SU-DHL-6 (cell line): ENCODE measurements around the gene HARS1.
A peak's percentile ranks its signal among the peaks of the same experiment; 100 is the strongest.

ENCODE experiments used
- H2AFZ ChIP-seq: fragments of 200-600 bp; sonication (generic); 2 replicates; pipeline ENCODE4 v1.6.1; 2014; ENCODE audit warnings: low read depth, mild to moderate bottlenecking, moderate library complexity, mixed read lengths, antibody characterized with exemption, low read length; ENCODE audit not compliant: severe bottlenecking
- H3F3A ChIP-seq: fragments of 200-600 bp; shearing (Covaris generic); 2 replicates; pipeline ENCODE4 v1.6.0; 2016; ENCODE audit warnings: antibody characterized with exemption, mild to moderate bottlenecking; ENCODE audit not compliant: insufficient read depth
- H3K27ac ChIP-seq: fragments of 200-600 bp; sonication (generic); 2 replicates; pipeline ENCODE4 v1.5.1; 2016; ENCODE audit warnings: low read depth, mild to moderate bottlenecking, low read length, moderate library complexity, mixed read lengths
- H3K27me3 ChIP-seq: fragments of 200-600 bp; sonication (generic), shearing (Covaris generic); 2 replicates; pipeline ENCODE4 v1.6.0; 2014; ENCODE audit warnings: mild to moderate bottlenecking, low read length
- H3K36me3 ChIP-seq: fragments of 200-600 bp; sonication (generic); 2 replicates; pipeline ENCODE4 v1.6.1; 2014; ENCODE audit warnings: mild to moderate bottlenecking, low read length, mixed read lengths
- H3K4me2 ChIP-seq: fragments of 300-600, 200-600 bp; shearing (Covaris generic), sonication (generic); 2 replicates; pipeline ENCODE4 v1.6.0; 2014; ENCODE audit warnings: low read length, low read depth, mild to moderate bottlenecking; ENCODE audit not compliant: poor library complexity, severe bottlenecking
- H3K4me3 ChIP-seq: fragments of 200-600 bp; sonication (generic); 2 replicates; pipeline ENCODE4 v1.5.1; 2014; ENCODE audit warnings: antibody characterized with exemption, low read length, mild to moderate bottlenecking, mixed read lengths; ENCODE audit not compliant: insufficient read depth, poor library complexity, severe bottlenecking
- H3K79me2 ChIP-seq: fragments of 200-600 bp; sonication (generic); 2 replicates; pipeline ENCODE4 v1.6.1; 2014; ENCODE audit warnings: mild to moderate bottlenecking, low read length, moderate library complexity; ENCODE audit not compliant: insufficient read depth
- H3K9ac ChIP-seq: fragments of 200-600 bp; sonication (generic); 2 replicates; pipeline ENCODE4 v1.7.0; 2014; ENCODE audit warnings: mild to moderate bottlenecking, low read length
- H3K9me2 ChIP-seq: fragments of 200-600 bp; sonication (generic); replicated peaks from 2 replicates; pipeline ENCODE4 v1.6.1; 2014; ENCODE audit warnings: low read length; ENCODE audit not compliant: insufficient read depth
- H3K9me3 ChIP-seq: fragments of 200-600 bp; sonication (generic); 2 replicates; pipeline ENCODE4 v1.6.1; 2014; ENCODE audit warnings: low read length, mixed read lengths; ENCODE audit not compliant: insufficient read depth
- H4K20me1 ChIP-seq: fragments of 200-600 bp; sonication (generic); 2 replicates; pipeline ENCODE4 v1.6.1; 2014; ENCODE audit warnings: low read depth, mild to moderate bottlenecking, antibody characterized with exemption, low read length, moderate library complexity, mixed read lengths
- EZH2phosphoT487 ChIP-seq: fragments of 200-600 bp; sonication (generic), shearing (Covaris generic); conservative IDR thresholded peaks from 2 replicates; pipeline ENCODE4 v1.6.1; 2018; ENCODE audit warnings: mild to moderate bottlenecking, antibody characterized with exemption, low read length, moderate library complexity, mixed read lengths
- TF ChIP-seq, protein P1 (sequence below): fragments of 200-600 bp; sonication (generic); IDR thresholded peaks from one replicate; pipeline ENCODE4 v1.5.1; 2017; ENCODE audit warnings: antibody characterized with exemption, mild to moderate bottlenecking, low read length, moderate library complexity; ENCODE audit not compliant: insufficient read depth, poor library complexity, severe bottlenecking

HARS1 gene

DNA sequence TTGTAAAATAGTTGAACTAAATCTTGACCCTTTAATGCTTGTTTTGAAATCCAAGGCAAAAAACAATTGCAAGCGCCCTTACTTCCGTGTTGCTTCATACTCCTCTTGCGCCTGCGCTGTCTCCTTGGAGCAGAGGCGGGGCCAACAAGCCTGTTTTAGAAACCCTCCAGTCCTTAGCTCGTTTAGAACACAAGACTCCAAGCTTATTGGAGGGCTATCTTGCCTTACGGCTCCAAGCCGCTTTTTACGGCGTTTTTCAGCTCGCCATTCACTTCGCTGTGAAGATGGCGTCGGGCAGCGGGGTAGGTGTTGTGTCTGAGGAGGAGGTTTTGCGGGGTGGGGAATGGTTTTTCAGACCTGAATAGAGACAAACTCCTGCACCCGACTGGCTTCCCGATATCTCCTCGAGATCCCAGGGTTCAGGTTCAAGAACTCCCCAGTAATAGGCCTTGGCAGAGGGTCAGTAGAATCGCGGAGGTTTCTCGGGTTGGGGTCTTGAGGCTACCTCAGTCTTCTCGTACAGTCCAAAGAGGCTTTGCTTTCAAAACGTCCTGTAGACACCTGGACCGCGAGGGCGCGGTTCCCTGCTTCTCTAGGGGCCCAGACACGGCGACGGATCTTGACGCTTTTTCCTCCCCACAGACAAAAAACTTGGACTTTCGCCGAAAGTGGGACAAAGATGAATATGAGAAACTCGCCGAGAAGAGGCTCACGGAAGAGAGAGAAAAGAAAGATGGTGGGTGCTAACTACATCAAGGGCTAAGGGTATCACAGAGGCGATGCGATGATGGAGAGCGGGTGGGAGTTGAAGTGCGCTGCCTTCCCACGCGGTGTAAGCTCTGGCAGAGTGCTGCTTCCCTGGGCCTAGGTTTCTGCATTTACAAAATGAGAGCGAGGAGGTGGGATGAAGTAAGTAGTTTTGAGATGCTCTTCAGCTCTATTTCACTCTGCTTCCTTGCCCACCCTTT, 9.3 kb upstream of the HARS1 start, which contains the start of gene ZMAT2:
Gene ZMAT2 (plus strand): TSS at position 271 of the 968 bp plus-strand sequence. CDS start 14 bp downstream, at position 285.
- no peaks in the 10 kb centered on the region for H3K9me3 ChIP-seq
- H3K79me2 ChIP-seq, result peaks cover 17% of the 10 kb centered on the region
- TF ChIP-seq, protein P1, sequence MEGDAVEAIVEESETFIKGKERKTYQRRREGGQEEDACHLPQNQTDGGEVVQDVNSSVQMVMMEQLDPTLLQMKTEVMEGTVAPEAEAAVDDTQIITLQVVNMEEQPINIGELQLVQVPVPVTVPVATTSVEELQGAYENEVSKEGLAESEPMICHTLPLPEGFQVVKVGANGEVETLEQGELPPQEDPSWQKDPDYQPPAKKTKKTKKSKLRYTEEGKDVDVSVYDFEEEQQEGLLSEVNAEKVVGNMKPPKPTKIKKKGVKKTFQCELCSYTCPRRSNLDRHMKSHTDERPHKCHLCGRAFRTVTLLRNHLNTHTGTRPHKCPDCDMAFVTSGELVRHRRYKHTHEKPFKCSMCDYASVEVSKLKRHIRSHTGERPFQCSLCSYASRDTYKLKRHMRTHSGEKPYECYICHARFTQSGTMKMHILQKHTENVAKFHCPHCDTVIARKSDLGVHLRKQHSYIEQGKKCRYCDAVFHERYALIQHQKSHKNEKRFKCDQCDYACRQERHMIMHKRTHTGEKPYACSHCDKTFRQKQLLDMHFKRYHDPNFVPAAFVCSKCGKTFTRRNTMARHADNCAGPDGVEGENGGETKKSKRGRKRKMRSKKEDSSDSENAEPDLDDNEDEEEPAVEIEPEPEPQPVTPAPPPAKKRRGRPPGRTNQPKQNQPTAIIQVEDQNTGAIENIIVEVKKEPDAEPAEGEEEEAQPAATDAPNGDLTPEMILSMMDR, result no peak
- TF ChIP-seq EZH2phosphoT487, result no peak
- peaks cover 32% of the 10 kb centered on the region; the same call in 1 of the 2 replicates for H3K36me3 ChIP-seq
- H4K20me1 ChIP-seq, result no peaks in the 10 kb centered on the region
- H2AFZ ChIP-seq, result peak within 1 kb of the TSS; percentile 70
- H3K4me3 ChIP-seq, result peak within 1 kb of the TSS; percentile 96
- no peaks in the 10 kb centered on the region for H3K27me3 ChIP-seq
- H3K4me2 ChIP-seq, result peak within 1 kb of the TSS; percentile 72
- H3K9ac ChIP-seq, result peak within 1 kb of the TSS; percentile 84
- H3F3A ChIP-seq, result peaks cover 4% of the 10 kb centered on the region; the same call in 1 of the 2 replicates
- H3K27ac ChIP-seq, result 0 out of 2 replicates have a peak within 1 kb of the TSS, but pooled peaks have one; percentile 25
- no peaks in the 10 kb centered on the region for H3K9me2 ChIP-seq

DNA sequence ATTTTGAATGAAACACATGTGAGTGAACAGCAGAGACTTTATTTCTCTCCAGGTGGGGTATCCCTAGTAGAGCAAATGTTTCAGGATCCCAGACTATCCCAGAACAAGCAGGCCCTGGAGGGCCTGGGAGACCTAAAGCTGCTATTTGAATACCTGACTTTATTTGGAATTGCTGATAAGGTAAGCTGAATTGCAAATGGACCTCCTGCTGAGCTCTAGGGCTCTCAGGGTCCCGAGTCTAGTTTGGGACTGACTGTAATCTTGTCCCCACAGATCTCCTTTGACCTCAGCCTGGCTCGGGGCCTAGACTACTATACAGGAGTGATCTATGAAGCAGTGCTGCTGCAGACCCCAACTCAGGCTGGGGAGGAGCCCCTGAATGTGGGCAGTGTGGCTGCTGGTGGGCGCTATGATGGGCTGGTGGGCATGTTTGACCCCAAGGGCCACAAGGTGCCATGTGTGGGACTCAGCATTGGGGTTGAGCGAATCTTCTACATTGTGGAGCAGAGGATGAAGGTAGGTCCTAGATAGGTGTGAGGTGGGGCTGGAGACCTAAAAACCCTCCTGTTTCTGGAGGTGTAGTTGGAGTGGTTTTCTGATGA, 5.8 kb upstream of the HARS1 start:
- Histone ChIP-seq H3K9me3 (no peaks in the 10 kb centered on the region), H3K79me2 (peaks cover 36% of the 10 kb centered on the region), H3K4me3 (no peak overlapping the region), H3K36me3 (peaks cover 6% of the 10 kb centered on the region; the same call in 1 of the 2 replicates), H3K9ac (no peak overlapping the region), H3K4me2 (no peak overlapping the region), H3K9me2 (no peaks in the 10 kb centered on the region), H3K27me3 (no peaks in the 10 kb centered on the region), H3K27ac (no peak overlapping the region), H3F3A (peaks cover 4% of the 10 kb centered on the region; the same call in 1 of the 2 replicates), H2AFZ (no peak overlapping the region), H4K20me1 (no peaks in the 10 kb centered on the region)
- no peak for TF ChIP-seq EZH2phosphoT487
- TF ChIP-seq, protein P1, result no peak

DNA sequence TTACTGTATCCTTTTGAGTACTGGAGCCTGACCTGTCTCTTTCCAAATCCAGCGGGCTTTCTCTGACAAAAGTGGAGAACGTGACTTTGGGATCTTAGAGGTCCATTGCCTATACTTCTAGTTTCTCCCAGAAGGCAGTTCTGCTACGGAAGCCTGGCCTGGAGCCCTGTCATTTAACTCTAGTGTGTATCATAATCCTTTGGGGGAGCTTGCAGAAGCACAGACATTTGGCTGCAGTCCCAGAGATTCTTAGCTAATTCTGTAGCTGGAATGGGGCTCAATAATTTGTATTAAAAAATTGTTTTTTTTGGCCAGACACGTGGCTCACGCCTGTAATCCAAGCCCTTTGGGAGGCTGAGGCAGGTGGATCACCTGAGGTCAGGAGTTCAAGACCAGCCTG, 3.1 kb upstream of the HARS1 start:
- Histone ChIP-seq H3F3A (peaks cover 4% of the 10 kb centered on the region; the same call in 1 of the 2 replicates), H3K27me3 (no peaks in the 10 kb centered on the region), H4K20me1 (no peaks in the 10 kb centered on the region), H3K36me3 (no peaks in the 10 kb centered on the region; the same call in 1 of the 2 replicates), H3K9ac (no peak overlapping the region), H2AFZ (no peak overlapping the region), H3K9me2 (no peaks in the 10 kb centered on the region), H3K4me2 (no peak overlapping the region), H3K79me2 (peaks cover 47% of the 10 kb centered on the region), H3K9me3 (no peaks in the 10 kb centered on the region), H3K4me3 (no peak overlapping the region), H3K27ac (no peak overlapping the region)
- no peak for TF ChIP-seq EZH2phosphoT487
- TF ChIP-seq, protein P1, result no peak
